B cell (primary cell): ENCODE results near the gene RAD51. TPM values are rescaled to one million over a fixed set of nuclear protein-coding genes. Genes with fewer than 3 reads are reported as not detected.

Source experiments
- ATAC-seq: fragments of 200-7000 bp; cut with Tn5 transposase; one replicate; pipeline ENCODE4 v1.10.0; 2021; ENCODE audit warnings: low read depth, mild to moderate bottlenecking, moderate number of reproducible peaks, moderate library complexity
- CTCF ChIA-PET: fragments of 350-600 bp; sonication (Branson Sonifier 250); formaldehyde crosslinking; loops from one replicate; lab custom pipeline; 2021; ENCODE audit warnings: antibody characterized with exemption, inconsistent platforms; lab: Charles Lee
- POLR2A ChIA-PET: fragments of 350-600 bp; sonication (Branson Sonifier 250); formaldehyde crosslinking; loops from one replicate; lab custom pipeline; 2021; ENCODE audit warnings: antibody characterized with exemption; lab: Charles Lee
- DNase-seq: peaks from one replicate; pipeline ENCODE4 v3.0.0; 2013
- H2AFZ ChIP-seq: 2 replicates; pipeline ENCODE4 v1.6.1; 2012; ENCODE audit warnings: mild to moderate bottlenecking, low read depth, low read length; ENCODE audit not compliant: insufficient read depth, poor library complexity, severe bottlenecking
- H3K27ac ChIP-seq, 2 donors: 1 replicate in 1 of 2; 2 replicates in 1 of 2; pipeline ENCODE4 v1.5.1; 2012 to 2013; ENCODE audit warnings: low read length in 2 of 2, mild to moderate bottlenecking in 2 of 2, moderate library complexity in 1 of 2
- H3K27me3 ChIP-seq, 4 experiments: fragments of 200-600 bp in 1 of 4; sonication (generic) in 1 of 4; replicated peaks in 1 of 4; 1 replicate in 2 of 4; 2 replicates in 2 of 4; pipeline versions ENCODE4 v1.6.1 to v1.7.0; 2013 to 2016; ENCODE audit warnings: low read length in 3 of 4, mild to moderate bottlenecking in 2 of 4, mixed read lengths in 1 of 4, moderate library complexity in 1 of 4; ENCODE audit not compliant: insufficient read depth in 4 of 4, control insufficient read depth in 3 of 4; ENCODE audit errors: control extremely low read depth in 1 of 4
- H3K36me3 ChIP-seq, 2 experiments: replicated peaks in 1 of 2; 1 replicate in 1 of 2; 2 replicates in 1 of 2; pipeline versions ENCODE4 v1.6.1 to v1.7.1; 2013; ENCODE audit warnings: low read length in 1 of 2; ENCODE audit not compliant: insufficient read depth in 2 of 2, control insufficient read depth in 1 of 2; ENCODE audit errors: control extremely low read depth in 1 of 2, extremely low read depth in 1 of 2
- H3K4me1 ChIP-seq, 2 donors: fragments of 200-600 bp in 1 of 2; sonication (generic) in 1 of 2; 1 replicate in 1 of 2; 2 replicates in 1 of 2; pipeline versions ENCODE4 v1.5.1 to v1.6.1; 2013 to 2017; ENCODE audit warnings: low read length in 2 of 2; ENCODE audit not compliant: control insufficient read depth in 2 of 2, insufficient read depth in 2 of 2
- H3K4me2 ChIP-seq: replicated peaks from 2 replicates; pipeline ENCODE3; 2012; ENCODE audit warnings: mild to moderate bottlenecking, low read depth, low read length; ENCODE audit not compliant: poor library complexity, severe bottlenecking
- H3K4me3 ChIP-seq, 5 experiments: fragments of 200-600 bp in 1 of 5; sonication (generic) in 1 of 5; 1 replicate in 3 of 5; 2 replicates in 2 of 5; pipeline versions ENCODE4 v1.5.1 to v1.7.0; 2011 to 2016; ENCODE audit warnings: low read length in 4 of 5, mild to moderate bottlenecking in 4 of 5, low read depth in 2 of 5, control low read depth in 1 of 5, moderate library complexity in 1 of 5; ENCODE audit not compliant: insufficient read depth in 1 of 5; ENCODE audit errors: control extremely low read depth in 1 of 5, extremely low read depth in 1 of 5
- H3K79me2 ChIP-seq: fragments of 200-600 bp; sonication (generic); one replicate; pipeline ENCODE4 v1.6.0; 2016; ENCODE audit warnings: low read length; ENCODE audit not compliant: control insufficient read depth, insufficient read depth
- H3K9ac ChIP-seq: fragments of 200-600 bp; sonication (generic); 2 replicates; pipeline ENCODE4 v1.6.1; 2017; ENCODE audit warnings: mild to moderate bottlenecking, low read length, moderate library complexity
- H3K9me3 ChIP-seq, 3 donors: one replicate each; pipeline versions ENCODE4 v1.6.1 to v1.7.1; 2013; ENCODE audit warnings: low read length in 2 of 3; ENCODE audit not compliant: control insufficient read depth in 2 of 3, insufficient read depth in 1 of 3; ENCODE audit errors: control extremely low read depth in 1 of 3
- H4K20me1 ChIP-seq: 2 replicates; pipeline ENCODE4 v1.6.0; 2012; ENCODE audit warnings: mild to moderate bottlenecking, low read length; ENCODE audit not compliant: insufficient read depth, control insufficient read depth, poor library complexity, severe bottlenecking
- H3K27ac Mint-ChIP-seq: one replicate; pipeline ENCODE4 v1.8.0; 2021; ENCODE audit warnings: mixed read lengths
- H3K27me3 Mint-ChIP-seq: one replicate; pipeline ENCODE4 v1.8.0; 2021; ENCODE audit warnings: mixed read lengths
- H3K4me1 Mint-ChIP-seq: one replicate; pipeline ENCODE4 v1.8.0; 2021; ENCODE audit warnings: mixed read lengths
- H3K4me3 Mint-ChIP-seq: one replicate; pipeline ENCODE4 v1.8.0; 2021; ENCODE audit warnings: mixed read lengths
- H3K9me3 Mint-ChIP-seq: one replicate; pipeline ENCODE4 v1.8.0; 2022; ENCODE audit warnings: mixed read lengths; ENCODE audit not compliant: insufficient read depth
- EZH2 ChIP-seq: IDR thresholded peaks from 2 replicates; pipeline ENCODE4 v1.6.1; 2012; ENCODE audit warnings: borderline replicate concordance, low read depth, mild to moderate bottlenecking, moderate library complexity, low read length; ENCODE audit not compliant: insufficient read depth, poor library complexity, severe bottlenecking
- whole genome bisulfite sequencing: methylation state at CpG from one replicate; pipeline ENCODE4 v1.1.5; 2013; ENCODE audit warnings: missing lambda C conversion rate; ENCODE audit not compliant: insufficient coverage; 5-methylcytosine and 5-hydroxymethylcytosine counted together
- intact Hi-C: fragments of 100-400 bp; cut with micrococcal nuclease; formaldehyde crosslinking; loops from one replicate; pipeline ENCODE4 v1.10.0; 2022
- polyA plus RNA-seq: library from polyadenylated mRNA; depleted of rRNA; stranded (reverse); fragments of >200 nt; gene quantifications from 2 replicates; pipeline ENCODE4 v1.2.3, GENCODE V29; 2012
- total RNA-seq, 2 donors: library from RNA; stranded (reverse); fragments of 120-200 nt in 1 of 2; gene quantifications; 1 replicate in 1 of 2; 2 replicates in 1 of 2; pipeline versions ENCODE4 v1.2.3 to v1.2.4, GENCODE V29; 2013 to 2022
- TF ChIP-seq, protein P1 (sequence below): fragments of 200-600 bp; IDR thresholded peaks from one replicate; pipeline ENCODE4 v1.8.0; 2022; ENCODE audit warnings: antibody characterized with exemption, mild to moderate bottlenecking

RAD51 gene
- total and polyA plus RNA-seq, 2 donors (not counting 1 experiment from before 2014, with no cell fraction given), result 0.67 to 1.9 TPM

DNA sequence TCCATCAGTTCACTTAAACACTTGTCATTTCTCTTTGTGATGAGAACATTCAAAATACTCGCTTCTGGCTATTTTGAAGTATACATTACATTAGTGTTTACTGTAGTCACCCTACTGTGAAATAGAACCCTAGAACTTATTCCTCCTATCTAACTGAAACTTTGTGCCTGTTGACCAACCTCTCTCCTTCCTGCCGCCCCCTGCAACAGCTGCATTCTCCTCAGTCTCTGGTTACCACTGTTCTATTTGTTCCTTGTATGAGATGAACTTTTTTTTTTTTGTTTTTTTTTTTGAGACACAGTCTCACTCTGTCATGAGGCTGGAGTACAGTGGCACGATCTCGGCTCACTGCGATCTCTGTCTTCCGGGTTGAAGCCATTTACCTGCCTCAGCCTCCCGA lies 2.9 kb downstream of the RAD51 start:
- Mint-ChIP-seq H3K4me3 (no peak overlapping the region), H3K27ac (no peak overlapping the region), H3K4me1 (peaks cover 19% of the 10 kb centered on the region), H3K27me3 (no peaks in the 10 kb centered on the region), H3K9me3 (no peaks in the 10 kb centered on the region)
- Histone ChIP-seq H4K20me1 (no peaks in the 10 kb centered on the region), H3K4me1 (peaks cover 7 to 18% of the 10 kb centered on the region in 2 donors), H3K4me3 (no peak overlapping the region), H3K9me3 (no peaks in the 10 kb centered on the region), H3K4me2 (no peak overlapping the region), H2AFZ (no peak overlapping the region), H3K9ac (no peak overlapping the region), H3K27me3 (no peaks in the 10 kb centered on the region), H3K36me3 (no peaks in the 10 kb centered on the region), H3K27ac (no peak overlapping the region), H3K79me2 (peaks cover 3% of the 10 kb centered on the region)
- no peak for TF ChIP-seq EZH2
- TF ChIP-seq, protein P1, sequence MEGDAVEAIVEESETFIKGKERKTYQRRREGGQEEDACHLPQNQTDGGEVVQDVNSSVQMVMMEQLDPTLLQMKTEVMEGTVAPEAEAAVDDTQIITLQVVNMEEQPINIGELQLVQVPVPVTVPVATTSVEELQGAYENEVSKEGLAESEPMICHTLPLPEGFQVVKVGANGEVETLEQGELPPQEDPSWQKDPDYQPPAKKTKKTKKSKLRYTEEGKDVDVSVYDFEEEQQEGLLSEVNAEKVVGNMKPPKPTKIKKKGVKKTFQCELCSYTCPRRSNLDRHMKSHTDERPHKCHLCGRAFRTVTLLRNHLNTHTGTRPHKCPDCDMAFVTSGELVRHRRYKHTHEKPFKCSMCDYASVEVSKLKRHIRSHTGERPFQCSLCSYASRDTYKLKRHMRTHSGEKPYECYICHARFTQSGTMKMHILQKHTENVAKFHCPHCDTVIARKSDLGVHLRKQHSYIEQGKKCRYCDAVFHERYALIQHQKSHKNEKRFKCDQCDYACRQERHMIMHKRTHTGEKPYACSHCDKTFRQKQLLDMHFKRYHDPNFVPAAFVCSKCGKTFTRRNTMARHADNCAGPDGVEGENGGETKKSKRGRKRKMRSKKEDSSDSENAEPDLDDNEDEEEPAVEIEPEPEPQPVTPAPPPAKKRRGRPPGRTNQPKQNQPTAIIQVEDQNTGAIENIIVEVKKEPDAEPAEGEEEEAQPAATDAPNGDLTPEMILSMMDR, result no peak
- 100% methylated on average over 2 of the region's 7 CpGs for WGBS
- intact Hi-C loops, result loop anchor here (10.0 kb wide), 1 partner anchor 1277 kb away; the partner anchor contains the start of gene EHD4
- ATAC-seq (no peak), DNase-seq (no peak)
- POLR2A ChIA-PET, result interaction anchor here (0.6 kb wide), 1 partner anchor 58 kb away, joined by 3 read pairs; no protein-coding TSS in a partner anchor
- CTCF ChIA-PET, result interaction anchor here (0.6 kb wide), 1 partner anchor 549 kb away, joined by 3 read pairs; no protein-coding TSS in a partner anchor

DNA sequence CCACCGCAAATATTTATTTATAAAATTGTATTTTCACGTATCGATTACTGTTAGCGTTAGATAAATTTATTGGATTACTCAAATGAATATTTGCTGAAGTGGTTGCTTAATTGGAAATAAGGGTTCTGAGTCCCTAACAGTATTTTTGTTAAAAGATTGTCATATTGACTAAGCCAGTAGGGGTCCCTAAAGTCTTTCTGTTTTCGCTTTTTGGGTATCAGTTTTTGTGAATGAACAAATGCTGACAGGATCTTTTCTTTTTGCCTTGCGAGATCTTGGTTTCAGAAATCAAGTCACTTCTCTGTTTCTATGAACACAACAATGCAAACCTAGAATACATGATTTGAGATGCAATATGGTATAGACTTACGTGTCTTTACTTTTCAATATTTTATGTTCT lies 7.1 kb downstream of the RAD51 start:
- H3K27me3 ChIP-seq, result no peaks in the 10 kb centered on the region
- H2AFZ ChIP-seq, result no peak overlapping the region
- Mint-ChIP-seq H3K9me3 (no peaks in the 10 kb centered on the region), H3K4me1 (no peaks in the 10 kb centered on the region), H3K27ac (no peak overlapping the region), H3K4me3 (no peak overlapping the region), H3K27me3 (no peaks in the 10 kb centered on the region)
- no peak overlapping the region for H3K27ac ChIP-seq
- intact Hi-C loops, result loop anchor here (1.0 kb wide), 1 partner anchor 80 kb away; no protein-coding TSS in a partner anchor
- H3K4me3 ChIP-seq, result no peak overlapping the region
- DNase-seq (peak; percentile 18), ATAC-seq (no peak)
- H3K36me3 ChIP-seq, result no peaks in the 10 kb centered on the region
- no peaks in the 10 kb centered on the region for H3K9me3 ChIP-seq
- no peak overlapping the region for H3K4me2 ChIP-seq
- H3K79me2 ChIP-seq, result peaks cover 3% of the 10 kb centered on the region
- WGBS, result 100% methylated on average over 3 of the region's 7 CpGs
- no peak overlapping the region for H3K9ac ChIP-seq
- CTCF ChIA-PET, result interaction anchor here (0.9 to 3.4 kb wide), 4 partner anchors 37 to 184 kb away, joined by 3 to 33 read pairs (median 5); no protein-coding TSS in a partner anchor
- no peaks in the 10 kb centered on the region for H3K4me1 ChIP-seq
- POLR2A ChIA-PET, result interaction anchor here (0.6 kb wide), 1 partner anchor 232 kb away, joined by 3 read pairs; no protein-coding TSS in a partner anchor
- H4K20me1 ChIP-seq, result no peaks in the 10 kb centered on the region
- TF ChIP-seq, protein P1, result peak; percentile 23
- no peak for TF ChIP-seq EZH2
